ENCODE measurements around the gene CDX1. TPM values are rescaled to one million over a fixed set of nuclear protein-coding genes. Genes with fewer than 3 reads are reported as not detected.

CDX1 gene
- total and polyA plus RNA-seq, 2 of the 8 experiments (the other 6 are each of a cell fraction or from before 2014, with no cell fraction given) = not detected

GRCh38 chr5:150124596-150124995 is 42.0 kb upstream of the CDX1 start:
- Histone ChIP-seq H3K56ac (replicated peaks; ENCODE audit: insufficient read length, low read depth, low read length) (no peak overlapping the region), H3K14ac (ENCODE audit: insufficient read length) (no peak overlapping the region), H2BK20ac (ENCODE audit: low read length) (no peak overlapping the region), H3K9me3 (ENCODE audit: insufficient read depth in 2 of 2, low read depth in 1 of 2, low read length in 1 of 2) (no peaks in the 10 kb centered on the region), H2BK5ac (ENCODE audit: low read depth, low read length) (no peak overlapping the region), H2BK12ac (ENCODE audit: low read depth, low read length) (no peak overlapping the region), H3K36me3 (ENCODE audit: control insufficient read depth in 2 of 4, insufficient read depth in 4 of 4, low read length in 3 of 4) (no peaks in the 10 kb centered on the region), H4K91ac (replicated peaks; ENCODE audit: insufficient read length, low read length) (no peak overlapping the region), H3K4me2 (ENCODE audit: insufficient read depth in 1 of 2, low read depth in 2 of 2, low read length in 2 of 2) (no peak overlapping the region), H3K9ac (replicated peaks in 1 of 4; ENCODE audit: extremely low read depth in 1 of 4, low read depth in 3 of 4, low read length in 3 of 4) (no peak overlapping the region), H4K5ac (ENCODE audit: insufficient read length, low read depth, low read length) (no peak overlapping the region), H3K4me1 (replicated peaks in 1 of 4; ENCODE audit: control insufficient read depth in 3 of 4, insufficient read depth in 4 of 4, low read length in 3 of 4) (peaks cover 0 to 6% (median 2%) of the 10 kb centered on the region in 4 experiments; a peak in 3 of 7 replicates), H2BK120ac (replicated peaks; ENCODE audit: low read depth, low read length) (no peak overlapping the region), H3K23me2 (ENCODE audit: low read depth, low read length) (no peaks in the 10 kb centered on the region), H3K4ac (replicated peaks; ENCODE audit: insufficient read length, low read depth, low read length) (no peak overlapping the region), H3K23ac (ENCODE audit: insufficient read length) (no peak overlapping the region), H3K79me1 (ENCODE audit: low read depth, low read length) (no peaks in the 10 kb centered on the region), H3K27me3 (replicated peaks in 1 of 4; ENCODE audit: control insufficient read depth in 3 of 4, extremely low read depth in 1 of 4, insufficient read depth in 3 of 4, low read length in 3 of 4) (no peaks in the 10 kb centered on the region; a peak in 1 of 7 replicates), H3K18ac (ENCODE audit: extremely low read depth, low read length) (no peak overlapping the region), H2BK15ac (ENCODE audit: low read length) (no peak overlapping the region), H3K4me3 (ENCODE audit: extremely low read depth in 1 of 4, insufficient read depth in 2 of 4, low read depth in 3 of 4, low read length in 4 of 4) (no peak overlapping the region), H3K79me2 (ENCODE audit: control insufficient read depth in 1 of 2, insufficient read depth in 2 of 2, low read length in 2 of 2) (no peaks in the 10 kb centered on the region), H2AFZ (ENCODE audit: low read length) (no peak overlapping the region), H3K27ac (ENCODE audit: low read depth, low read length) (no peak overlapping the region), H4K20me1 (replicated peaks in 1 of 2; ENCODE audit: control insufficient read depth in 1 of 2, insufficient read depth in 2 of 2, low read length in 2 of 2) (peaks cover 0 to 7% of the 10 kb centered on the region in 2 experiments), H2AK5ac (ENCODE audit: low read depth, low read length) (no peak overlapping the region), H4K8ac (ENCODE audit: extremely low read depth, insufficient read depth, low read length) (no peak overlapping the region; the same call in 1 of the 2 replicates)
- CTCF ChIA-PET (ENCODE audit: partially characterized antibody) = interaction anchor here (0.7 to 16.9 kb wide), 7 partner anchors 10 to 96 kb away, joined by 3 to 188 read pairs (median 6); no protein-coding TSS in a partner anchor
- POLR2A ChIA-PET (ENCODE audit: partially characterized antibody) = no interaction called here
- 79% methylated on average over 2 of the region's 8 CpGs; no CpG with 5 or more reads in 1 of the 2 experiments for WGBS, 2 experiments (ENCODE audit: extremely low coverage in 1 of 2, insufficient coverage in 1 of 2, insufficient read length in 1 of 2, insufficient replicate concordance in 2 of 2, low coverage in 1 of 2, low lambda C conversion rate in 2 of 2, missing lambda C conversion rate in 1 of 2)
- no peak for FAIRE-seq
- DNase-seq (ENCODE audit: low read depth in 1 of 2, low spot score in 2 of 2) = no peak
- no peak for TF ChIP-seq POLR2AphosphoS5 (IDR thresholded peaks at IDR 0.05; ENCODE audit: low read depth, low read length)
- TF ChIP-seq ATF2 (IDR thresholded peaks at IDR 0.05; ENCODE audit: low read length) = no peak
- TF ChIP-seq USF2 (IDR thresholded peaks at IDR 0.05; ENCODE audit: low read length) = no peak
- TF ChIP-seq BACH1 (IDR thresholded peaks at IDR 0.05; ENCODE audit: low read length) = no peak
- TF ChIP-seq E2F6 (IDR thresholded peaks at IDR 0.05) = no peak
- TF ChIP-seq JUND (IDR thresholded peaks at IDR 0.05; ENCODE audit: low read length) = no peak
- TF ChIP-seq EZH2 (IDR thresholded peaks at IDR 0.05; ENCODE audit: low read depth, low read length, severe bottlenecking) = no peak
- no peak for TF ChIP-seq CTCF (IDR thresholded peaks at IDR 0.05; ENCODE audit: control extremely low read depth in 1 of 3, insufficient read depth in 1 of 3, low read depth in 1 of 3, low read length in 3 of 3)

Measured in H1 (cell line).